ENCODE data around the gene RNF151.
A peak's percentile ranks its signal among the peaks of the same experiment; 100 is the strongest.

RNF151 gene

DNA sequence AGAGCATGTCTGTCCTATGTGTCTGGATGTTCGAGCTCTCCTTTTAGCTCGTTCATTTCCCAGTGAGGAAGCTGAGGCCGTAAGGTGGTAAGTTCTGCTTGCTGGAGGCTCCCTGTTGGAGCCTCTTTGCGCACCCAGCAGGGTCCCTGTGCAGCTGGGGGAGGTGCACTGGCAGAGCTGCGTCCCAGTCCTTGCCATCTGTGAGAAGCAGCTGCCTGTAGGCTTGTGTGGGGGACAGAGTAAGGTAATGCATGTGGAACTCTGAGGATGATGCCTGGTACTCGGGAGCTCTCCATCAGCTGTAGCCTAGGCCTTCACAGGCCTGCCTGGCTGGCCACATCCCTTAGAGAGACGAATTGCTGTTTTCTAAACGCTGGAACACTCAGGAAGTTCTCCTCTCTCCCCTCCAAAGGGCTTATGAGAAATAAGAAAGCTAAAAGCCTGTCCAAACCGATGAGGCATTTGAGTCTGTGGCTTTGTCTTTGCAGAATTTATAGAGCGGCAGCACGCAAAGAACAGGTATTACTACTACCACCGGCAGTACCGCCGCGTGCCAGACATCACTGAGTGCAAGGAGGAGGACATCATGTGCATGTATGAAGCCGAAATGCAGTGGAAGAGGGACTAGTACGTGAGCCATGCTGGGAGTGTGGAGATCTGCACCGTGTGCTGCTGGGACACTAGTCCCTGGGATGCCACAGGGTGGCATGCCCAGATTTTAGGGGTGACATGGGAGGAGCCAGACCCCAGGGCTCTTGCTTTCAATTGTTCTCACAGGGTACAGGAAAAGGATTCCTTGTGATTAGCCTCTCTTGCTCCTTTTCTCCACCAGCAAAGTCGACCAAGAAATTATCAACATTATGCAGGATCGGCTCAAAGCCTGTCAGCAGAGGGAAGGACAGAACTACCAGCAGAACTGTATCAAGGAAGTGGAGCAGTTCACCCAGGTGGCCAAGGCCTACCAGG lies 5.7 kb upstream of the RNF151 start:
- DNase-seq = peak; percentile 67 to 70

DNA sequence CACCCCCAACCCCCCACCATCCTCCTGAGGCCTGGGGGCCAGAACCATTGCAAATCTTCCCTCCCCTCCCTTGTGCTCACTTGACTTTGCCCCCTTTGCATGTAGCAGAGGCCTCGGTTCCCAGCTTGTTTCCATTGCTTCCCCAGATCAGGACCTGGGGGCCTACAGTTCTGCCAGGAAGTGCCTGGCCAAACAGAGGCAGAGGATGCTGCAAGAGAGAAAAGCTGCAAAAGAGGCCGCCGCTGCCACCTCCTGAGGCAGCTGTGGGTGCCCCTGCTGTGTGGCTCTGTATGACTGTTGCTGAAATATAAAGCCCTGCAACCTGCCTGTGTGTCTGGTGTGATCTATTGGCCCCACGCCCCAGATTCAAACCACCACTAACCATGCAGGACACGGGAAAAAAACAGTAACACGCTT lies 5.0 kb upstream of the RNF151 start:
- peak; percentile 44 to 47 for DNase-seq

DNA sequence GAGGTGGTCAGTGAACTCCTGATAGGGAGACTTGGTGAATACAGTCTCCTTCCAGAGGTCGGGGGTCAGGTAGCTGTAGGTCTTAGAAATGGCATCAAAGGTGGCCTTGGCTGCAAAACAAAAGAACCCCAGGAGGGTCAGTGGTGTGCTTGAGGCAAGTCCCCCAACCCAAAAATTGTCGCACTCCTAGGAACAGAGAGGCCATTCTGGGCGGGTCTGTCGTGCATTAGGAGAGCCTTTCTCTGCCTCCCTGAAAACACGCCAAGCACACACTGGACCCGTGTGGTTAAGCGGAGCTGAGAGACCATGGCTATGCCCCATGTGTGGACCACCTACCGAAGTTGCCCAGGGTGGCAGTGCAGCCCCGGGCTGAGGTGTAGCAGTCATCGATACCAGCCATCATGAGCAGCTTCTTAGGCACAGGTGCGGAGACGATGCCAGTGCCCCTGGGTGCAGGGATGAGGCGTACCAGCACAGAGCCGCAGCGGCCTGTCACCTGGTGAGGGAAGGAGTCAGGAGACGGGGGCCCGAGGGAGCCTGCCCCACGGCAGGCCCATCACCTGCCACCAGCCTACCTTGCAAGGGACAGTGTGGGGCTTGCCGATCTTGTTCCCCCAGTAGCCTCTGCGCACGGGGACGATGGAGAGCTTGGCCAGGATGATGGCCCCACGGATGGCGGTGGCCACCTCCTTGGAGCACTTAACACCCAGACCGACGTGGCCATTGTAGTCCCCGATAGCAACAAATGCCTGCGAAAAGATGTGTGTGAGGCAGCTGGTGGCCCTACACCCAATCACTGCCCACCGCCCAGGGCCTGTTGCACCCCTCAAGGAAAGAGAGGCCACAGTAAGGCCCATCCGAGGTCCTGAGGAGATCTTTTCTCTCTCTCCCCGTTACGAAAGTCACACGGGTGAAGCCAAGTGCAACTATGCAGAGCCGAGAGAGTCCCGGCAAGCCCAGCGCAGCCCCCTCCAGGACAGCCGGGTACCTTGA lies 4.2 kb upstream of the RNF151 start:
- DNase-seq = peak in 1 of 2 donors; percentile 36

DNA sequence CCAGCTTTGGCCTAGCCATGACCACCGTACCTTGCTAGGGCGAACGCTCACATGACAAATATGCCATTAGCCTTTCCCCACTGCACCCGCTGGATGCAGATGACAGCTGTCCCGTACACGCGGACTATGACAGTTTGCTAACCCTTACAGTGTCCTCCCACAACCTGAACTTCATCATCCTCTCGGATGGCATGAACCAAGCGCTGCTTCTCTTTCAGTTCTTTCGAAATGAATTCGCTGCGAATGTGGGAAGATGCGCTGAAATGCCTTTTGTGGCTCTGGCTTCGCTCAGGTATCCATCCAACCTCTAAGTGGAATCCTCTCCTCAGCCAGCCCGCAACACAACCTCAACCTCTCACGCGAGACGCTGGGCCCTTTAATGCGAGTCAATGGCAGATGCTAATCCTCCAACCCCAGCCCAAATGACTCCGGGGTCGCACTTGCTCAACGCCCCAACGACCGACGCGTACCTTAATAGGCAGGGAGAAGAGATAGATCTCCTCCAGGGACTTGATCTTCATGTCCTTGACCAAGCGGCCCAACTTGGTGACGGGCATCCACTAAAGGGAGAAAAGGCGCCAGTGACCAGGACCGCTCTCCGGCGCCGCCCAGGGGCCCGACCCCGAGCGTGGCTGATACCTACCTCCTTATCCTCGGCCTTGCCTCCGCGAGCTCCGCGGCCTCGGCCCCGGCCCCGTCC lies 2.7 kb upstream of the RNF151 start:
- peak; percentile 56 to 62 for DNase-seq

DNA sequence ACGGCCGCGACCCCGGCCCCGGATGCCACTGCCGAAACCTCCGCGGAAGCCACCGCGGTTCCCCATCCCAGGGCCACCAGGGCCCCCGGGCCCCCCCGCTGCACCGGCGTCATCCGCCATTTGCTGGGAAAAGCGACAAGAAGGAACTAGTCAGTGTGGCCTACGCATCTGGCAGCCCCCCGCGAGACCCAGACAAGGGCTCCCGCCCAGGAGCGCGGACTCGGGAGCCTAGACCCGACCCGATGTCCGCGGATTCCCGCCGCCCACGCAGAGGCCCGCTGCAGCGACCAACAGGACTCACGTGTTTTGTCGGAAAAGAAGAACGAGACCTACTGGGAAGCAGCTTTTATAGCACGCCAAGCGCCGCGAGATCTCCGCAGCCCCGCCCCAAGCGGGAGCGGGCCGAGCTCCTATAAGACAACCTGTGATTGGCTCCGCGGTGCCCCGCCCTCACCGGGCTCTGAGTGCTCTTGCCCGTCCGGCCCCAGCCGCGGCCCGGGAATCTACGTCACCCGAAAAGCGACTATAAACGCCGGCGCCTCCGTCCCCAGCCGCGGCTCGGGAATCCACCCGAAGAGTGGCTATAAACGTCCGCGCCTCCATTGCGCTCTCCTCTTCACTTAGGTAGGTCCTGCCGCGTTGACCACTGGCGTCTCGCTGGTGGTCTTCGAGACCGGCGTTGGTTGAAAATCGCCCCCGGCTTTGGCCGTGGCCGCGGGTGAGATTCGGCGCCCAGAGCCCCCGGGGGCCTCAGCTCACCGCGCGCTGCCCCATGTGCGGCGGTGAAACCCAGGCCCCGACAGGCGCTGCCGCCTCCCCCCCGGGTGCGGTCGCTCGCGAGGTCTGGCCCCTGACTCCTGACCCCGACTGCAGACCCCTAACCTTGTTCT lies 1.9 kb upstream of the RNF151 start, which contains the start of gene RPS2:
RPS2 (minus strand) TSS at position 321 of the 890 bp plus-strand sequence; CDS start at position 120, 201 bp downstream.
- peak; percentile 98 to 99 for DNase-seq

DNA sequence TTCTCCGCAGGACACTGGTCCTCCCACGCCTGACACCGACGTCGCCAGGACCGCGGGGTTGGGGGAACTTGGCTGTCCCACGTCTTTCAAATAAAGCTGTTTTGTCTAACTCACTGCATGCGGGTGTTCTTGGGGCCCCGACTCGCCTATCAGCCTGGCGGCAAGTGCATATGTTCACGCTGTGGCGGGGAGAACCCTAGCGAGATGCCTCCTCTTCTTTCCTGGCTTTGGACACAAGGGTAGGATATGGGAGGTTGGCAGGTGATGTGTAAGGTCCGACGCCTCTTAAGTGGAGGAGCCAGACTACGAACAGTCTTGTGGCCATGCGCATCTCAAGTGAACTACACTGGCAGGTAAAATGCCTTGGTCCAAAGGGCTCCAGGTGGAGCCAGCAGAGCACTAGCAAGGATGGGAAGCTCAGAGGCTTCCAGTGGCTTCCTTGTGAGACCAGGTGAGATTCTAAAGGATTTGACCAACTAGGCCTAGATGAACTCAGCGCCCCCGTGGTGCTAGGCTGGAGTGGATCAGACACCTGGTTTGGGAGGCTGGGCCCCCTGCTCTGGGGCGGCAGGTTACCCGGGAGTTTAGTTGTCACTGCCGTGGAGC lies 1.2 kb upstream of the RNF151 start:
- peak in 1 of 2 donors; percentile 36 for DNase-seq

DNA sequence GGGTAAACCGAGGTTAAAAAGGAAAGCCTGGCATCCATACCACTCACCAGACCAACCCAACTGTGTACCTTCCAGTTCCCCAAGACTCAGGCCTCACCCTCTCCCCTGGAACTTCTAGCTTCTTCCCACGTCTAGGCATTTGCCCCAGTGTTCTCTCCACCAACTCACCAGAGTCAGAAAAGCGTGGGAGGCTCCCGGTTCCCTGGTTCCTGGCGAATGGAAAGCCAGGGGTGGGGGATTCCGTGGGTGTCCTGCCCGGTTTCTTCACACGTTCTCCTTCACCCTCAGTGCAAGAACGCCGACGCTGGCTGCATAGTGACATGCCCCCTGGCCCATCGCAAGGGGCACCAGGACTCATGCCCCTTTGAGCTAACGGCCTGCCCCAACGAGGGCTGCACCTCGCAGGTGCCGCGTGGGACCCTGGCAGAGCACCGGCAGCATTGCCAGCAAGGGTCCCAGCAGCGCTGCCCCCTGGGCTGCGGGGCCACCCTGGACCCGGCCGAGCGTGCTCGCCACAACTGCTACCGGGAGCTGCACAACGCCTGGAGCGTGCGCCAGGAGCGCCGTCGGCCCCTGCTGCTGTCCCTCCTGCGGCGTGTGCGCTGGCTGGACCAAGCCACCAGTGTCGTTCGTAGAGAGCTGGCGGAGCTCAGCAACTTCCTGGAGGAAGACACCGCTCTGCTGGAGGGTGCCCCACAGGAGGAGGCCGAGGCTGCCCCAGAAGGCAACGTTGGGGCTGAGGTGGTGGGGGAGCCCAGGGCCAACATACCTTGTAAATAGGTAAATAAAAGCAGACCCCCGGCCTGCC lies 1.7 kb downstream of the RNF151 start:
- DNase-seq = no peak

DNA sequence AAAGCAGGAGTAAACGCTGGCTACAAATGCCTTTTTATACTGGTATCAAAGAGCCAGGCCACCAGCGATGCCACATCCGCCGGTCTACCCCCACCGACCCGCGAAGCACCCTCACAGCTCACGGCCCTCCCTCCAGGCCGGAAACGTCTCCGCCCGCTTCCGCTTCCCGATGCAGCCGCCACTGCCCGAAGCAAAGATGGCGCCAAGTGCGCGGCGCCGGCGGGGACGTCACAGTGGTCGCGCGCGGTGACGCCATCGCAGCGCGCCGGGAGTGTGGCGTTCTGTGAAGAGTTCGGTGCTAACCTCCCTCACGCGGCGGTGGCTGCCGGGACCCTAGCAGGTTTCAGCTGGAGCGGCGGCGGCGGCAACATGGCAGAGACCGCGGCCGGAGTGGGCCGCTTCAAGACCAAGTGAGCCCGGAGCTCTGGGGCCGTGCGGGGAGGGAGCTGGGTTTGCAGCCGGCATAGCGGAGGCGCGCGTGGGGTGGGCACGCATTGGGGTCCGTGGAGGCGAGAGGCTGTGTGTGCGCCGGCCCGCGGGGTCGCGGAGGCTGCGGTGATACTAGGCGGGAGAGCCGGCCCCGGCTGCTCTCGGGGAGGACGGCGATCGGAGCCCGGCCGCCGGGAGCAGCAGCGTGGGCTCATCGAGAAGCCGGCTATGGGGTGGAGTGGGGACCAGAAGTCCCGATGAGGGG lies 5.3 kb downstream of the RNF151 start, which contains the start of gene TBL3:
TBL3 (plus strand) TSS at position 258 of the 694 bp plus-strand sequence; CDS start at position 370, 112 bp downstream.
- DNase-seq = peak; percentile 96

DNA sequence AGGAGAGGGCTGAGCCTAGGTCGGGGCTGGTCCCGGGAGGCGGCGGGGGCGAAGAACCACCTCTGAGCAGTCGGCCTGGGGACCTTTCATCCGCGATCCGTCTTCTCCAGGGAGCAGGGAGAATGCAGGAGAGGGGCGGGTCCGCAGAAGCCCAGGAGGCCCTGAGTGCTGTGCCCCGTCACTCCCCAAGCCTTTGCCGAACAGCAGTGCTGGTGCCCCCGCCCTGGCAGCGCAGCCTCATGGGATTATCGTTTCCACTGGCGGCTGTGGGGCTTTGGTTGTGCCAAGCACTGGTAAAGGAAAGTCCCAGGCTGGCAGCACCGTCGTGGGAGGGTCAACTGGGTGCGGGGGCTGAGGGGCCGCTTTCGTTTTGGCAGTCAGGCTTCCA lies 5.8 kb downstream of the RNF151 start:
- DNase-seq = peak in 1 of 2 donors; percentile 33

DNA sequence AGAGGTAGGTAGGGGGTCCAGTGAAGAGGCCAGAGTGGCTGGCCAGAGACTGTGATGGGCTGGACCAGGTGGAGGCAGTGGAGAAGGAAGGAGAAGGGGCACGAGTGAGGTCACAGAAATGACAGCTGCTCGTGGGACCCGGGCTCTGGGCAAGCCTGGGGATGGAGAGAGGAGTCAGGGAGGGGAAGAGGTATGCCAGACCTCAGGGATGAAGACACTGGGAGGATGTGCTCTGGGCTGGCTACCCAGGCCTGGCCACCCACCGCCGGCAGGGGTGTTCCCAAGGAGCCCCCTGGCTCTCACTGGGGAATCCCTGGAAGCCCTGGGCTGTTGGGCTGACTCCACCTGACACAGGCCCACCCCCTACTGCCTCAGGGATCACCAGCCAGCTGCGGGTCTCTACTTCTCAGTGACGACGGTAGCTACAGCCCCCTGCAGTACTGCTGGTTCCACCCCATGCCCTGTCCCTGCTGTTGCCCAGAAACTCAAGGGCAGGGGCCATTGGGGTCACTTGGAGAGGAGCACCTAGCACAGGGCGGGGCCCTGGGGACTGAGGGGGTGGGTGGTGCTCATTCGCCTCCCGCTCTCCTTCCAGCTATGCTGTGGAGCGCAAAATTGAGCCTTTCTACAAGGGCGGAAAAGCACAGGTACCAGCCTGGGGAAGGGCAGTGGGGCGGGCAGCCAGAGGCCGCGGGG lies 7.0 kb downstream of the RNF151 start:
- no peak for DNase-seq

DNA sequence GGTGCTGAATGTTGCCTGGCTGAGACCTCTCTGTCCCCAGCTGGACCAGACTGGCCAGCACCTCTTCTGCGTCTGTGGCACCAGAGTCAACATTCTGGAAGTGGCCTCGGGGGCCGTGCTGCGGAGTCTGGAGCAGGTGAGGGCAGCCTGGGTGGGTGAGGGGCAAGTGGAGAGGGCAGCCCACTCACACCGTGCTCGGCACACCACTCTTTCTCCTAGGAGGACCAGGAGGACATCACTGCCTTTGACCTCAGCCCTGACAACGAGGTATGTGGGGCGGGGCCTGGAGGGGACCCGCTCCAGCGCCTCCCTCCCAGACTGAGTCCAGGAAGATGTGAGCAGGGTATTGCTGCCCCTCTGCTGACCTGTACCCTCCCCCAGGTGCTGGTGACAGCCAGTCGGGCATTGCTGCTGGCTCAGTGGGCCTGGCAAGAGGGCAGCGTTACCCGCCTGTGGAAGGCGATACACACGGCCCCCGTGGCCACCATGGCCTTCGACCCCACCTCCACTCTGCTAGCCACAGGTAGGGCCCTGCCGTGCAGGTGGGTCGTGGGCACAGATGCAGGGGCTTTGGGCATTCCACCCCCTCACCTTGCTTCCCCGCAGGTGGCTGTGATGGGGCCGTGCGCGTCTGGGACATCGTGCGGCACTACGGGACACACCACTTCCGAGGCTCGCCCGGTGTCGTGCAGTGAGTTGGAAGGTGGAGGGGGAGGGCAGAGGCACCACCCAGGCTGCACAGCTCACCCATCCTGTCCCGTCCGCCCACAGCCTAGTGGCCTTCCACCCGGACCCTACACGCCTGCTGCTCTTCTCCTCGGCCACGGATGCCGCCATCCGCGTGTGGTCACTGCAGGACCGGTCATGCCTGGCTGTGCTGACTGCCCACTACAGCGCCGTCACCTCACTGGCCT lies 7.8 kb downstream of the RNF151 start:
- no peak for DNase-seq

DNA sequence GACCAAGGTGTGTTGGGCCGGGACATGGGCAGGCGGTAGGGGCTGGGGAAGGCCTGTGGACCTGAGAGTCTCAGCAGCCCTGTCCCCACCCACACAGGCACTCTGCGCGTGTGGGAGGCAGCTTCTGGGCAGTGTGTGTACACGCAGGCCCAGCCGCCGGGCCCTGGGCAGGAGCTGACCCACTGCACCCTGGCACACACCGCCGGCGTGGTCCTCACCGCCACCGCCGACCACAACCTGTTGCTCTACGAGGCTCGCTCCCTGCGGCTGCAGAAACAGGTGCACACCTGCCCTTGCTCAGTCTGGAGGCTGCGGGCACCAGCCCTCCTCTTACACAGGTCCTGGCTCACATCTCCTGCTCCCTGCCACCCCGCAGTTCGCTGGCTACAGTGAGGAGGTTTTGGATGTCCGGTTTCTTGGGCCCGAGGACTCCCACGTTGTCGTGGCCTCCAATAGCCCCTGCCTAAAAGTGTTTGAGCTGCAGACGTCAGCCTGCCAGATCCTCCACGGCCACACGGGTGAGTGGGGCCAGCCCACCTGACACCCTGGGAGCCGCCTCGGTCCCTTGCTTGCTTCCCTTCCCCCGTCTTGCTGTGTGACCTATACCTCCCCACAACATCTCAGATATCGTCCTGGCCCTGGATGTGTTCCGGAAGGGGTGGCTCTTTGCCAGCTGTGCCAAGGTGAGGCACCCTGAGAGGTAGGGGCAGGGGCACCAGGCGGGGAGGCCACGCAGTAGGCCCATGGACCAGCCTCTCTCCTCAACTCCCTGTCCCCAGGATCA lies 9.0 kb downstream of the RNF151 start:
- no peak for DNase-seq

DNA sequence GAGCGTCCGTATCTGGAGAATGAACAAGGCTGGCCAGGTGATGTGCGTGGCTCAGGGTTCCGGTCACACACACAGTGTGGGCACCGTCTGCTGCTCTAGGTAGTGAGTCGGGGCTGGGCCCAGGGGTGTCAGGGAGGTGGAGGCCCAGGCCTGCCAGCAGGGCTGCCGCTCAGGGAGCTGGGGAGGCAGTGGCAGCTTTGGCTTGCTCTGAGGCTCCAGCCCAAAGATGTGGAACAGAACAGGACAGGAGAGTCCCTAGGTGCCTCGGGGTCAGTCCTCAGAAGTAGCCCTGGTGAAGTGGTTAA lies 9.5 kb downstream of the RNF151 start:
- DNase-seq = no peak

DNA sequence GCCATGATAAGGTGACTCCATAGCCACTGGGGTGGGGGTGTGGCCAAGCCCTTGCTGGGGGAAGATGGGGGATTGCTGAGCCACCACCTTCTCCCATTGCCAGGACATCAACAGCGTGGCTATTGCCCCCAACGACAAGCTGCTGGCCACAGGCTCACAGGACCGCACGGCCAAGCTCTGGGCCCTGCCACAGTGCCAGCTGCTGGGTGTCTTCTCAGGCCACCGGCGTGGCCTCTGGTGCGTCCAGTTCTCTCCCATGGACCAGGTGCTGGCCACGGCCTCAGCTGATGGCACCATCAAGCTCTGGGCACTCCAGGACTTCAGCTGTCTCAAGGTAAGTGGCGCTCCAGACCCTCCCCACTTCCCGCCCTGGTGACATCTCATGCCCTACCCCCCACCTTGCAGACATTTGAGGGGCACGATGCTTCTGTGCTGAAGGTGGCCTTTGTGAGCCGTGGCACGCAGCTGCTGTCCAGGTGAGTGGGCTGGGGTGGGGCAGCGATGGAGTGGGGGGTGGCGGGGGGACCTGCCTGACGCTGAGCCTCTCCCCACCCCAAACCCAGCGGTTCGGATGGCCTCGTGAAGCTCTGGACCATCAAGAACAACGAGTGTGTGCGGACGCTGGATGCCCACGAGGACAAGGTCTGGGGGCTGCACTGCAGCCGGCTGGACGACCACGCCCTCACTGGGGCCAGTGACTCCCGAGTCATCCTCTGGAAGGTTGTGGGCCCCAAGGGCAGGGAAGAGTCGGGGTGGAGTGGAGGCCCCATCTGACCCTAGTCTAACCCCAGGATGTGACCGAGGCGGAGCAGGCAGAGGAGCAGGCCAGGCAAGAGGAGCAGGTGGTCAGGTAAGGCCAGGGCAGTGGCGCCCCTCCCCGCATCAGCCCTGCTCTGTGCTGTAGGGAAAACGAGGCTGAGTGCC lies 10.6 kb downstream of the RNF151 start:
- DNase-seq = no peak

DNA sequence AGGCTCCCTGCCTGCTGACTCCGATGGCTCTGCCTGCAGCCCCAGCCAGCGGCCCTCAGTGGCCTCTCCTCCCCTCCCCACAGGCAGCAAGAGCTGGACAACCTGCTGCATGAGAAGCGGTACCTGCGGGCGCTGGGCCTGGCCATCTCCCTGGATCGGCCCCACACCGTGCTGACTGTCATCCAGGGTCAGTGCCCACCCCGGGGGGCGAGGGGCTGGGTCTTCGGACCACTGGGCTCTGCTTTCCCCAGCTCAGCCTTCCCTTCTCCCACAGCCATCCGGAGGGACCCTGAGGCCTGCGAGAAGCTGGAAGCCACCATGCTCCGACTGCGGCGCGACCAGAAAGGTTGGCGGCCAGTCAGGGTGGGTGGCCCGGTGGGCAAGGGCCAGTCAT lies 11.2 kb downstream of the RNF151 start:
- no peak for DNase-seq

All from stimulated activated CD4-positive, alpha-beta T cell treated with anti-CD3 and anti-CD28 coated beads, Interleukin-2, amount 100 ng/mL, for 24 hours (primary cell).